Measurements from ENCODE around the gene KTN1.

- TF ChIP-seq CTCF (IDR thresholded peaks at IDR 0.05; ENCODE audit: insufficient read depth, low read depth, low read length) (no peak), EZH2 (IDR thresholded peaks at IDR 0.05; ENCODE audit: insufficient read depth, low read length) (no peak)
Measured at GRCh38 chr14:55705651-55706364, 125.8 kb downstream of the KTN1 start.
